OCI-LY3 (cell line): ENCODE measurements around the gene CHPT1.
"Not testable (repeated sequence)": the region's sequence is repeated elsewhere in the genome, so short reads cannot be mapped to it uniquely, and the experiment has no call there.

Source experiments
- H2AFZ ChIP-seq: fragments of 200-600, 300-600 bp; shearing (Covaris generic); 2 replicates; pipeline ENCODE4 v1.6.0; 2014; ENCODE audit warnings: antibody characterized with exemption, low read depth, low read length
- H3K27ac ChIP-seq: fragments of 200-600, 300-600 bp; sonication (generic); 2 replicates; pipeline ENCODE4 v1.5.1; 2014; ENCODE audit warnings: mild to moderate bottlenecking, low read length, moderate library complexity, mixed read lengths
- H3K27me3 ChIP-seq: fragments of 200-600, 300-600 bp; sonication (generic); 2 replicates; pipeline ENCODE4 v1.6.1; 2014; ENCODE audit warnings: low read depth, low read length, mixed read lengths
- H3K36me3 ChIP-seq: fragments of 200-600, 300-600 bp; sonication (generic); replicated peaks from 2 replicates; pipeline ENCODE3; 2014; ENCODE audit warnings: low read depth, low read length, mixed read lengths
- H3K4me1 ChIP-seq: fragments of 300-600, 200-600 bp; sonication (generic); 2 replicates; pipeline ENCODE4 v1.6.1; 2014; ENCODE audit warnings: low read length, mixed read lengths
- H3K4me2 ChIP-seq: fragments of 200-600, 300-600 bp; sonication (generic); 2 replicates; pipeline ENCODE4 v1.6.1; 2014; ENCODE audit warnings: low read length, mixed read lengths
- H3K4me3 ChIP-seq: fragments of 300-600, 200-600 bp; sonication (generic); 2 replicates; pipeline ENCODE4 v1.5.1; 2014; ENCODE audit warnings: antibody characterized with exemption, mild to moderate bottlenecking, low read length, moderate library complexity
- H3K79me2 ChIP-seq: fragments of 300-600, 200-600 bp; shearing (Covaris generic); 2 replicates; pipeline ENCODE4 v1.6.1; 2014; ENCODE audit warnings: mild to moderate bottlenecking, low read length, mixed read lengths
- H3K9ac ChIP-seq: fragments of 300-600, 200-600 bp; shearing (Covaris generic); 2 replicates; pipeline ENCODE4 v1.6.0; 2014; ENCODE audit warnings: mild to moderate bottlenecking, low read length, moderate library complexity
- H3K9me3 ChIP-seq: fragments of 200-600, 300-600 bp; shearing (Covaris generic); 2 replicates; pipeline ENCODE4 v1.6.1; 2014; ENCODE audit warnings: low read length, mixed read lengths; ENCODE audit not compliant: insufficient read depth
- H4K20me1 ChIP-seq: fragments of 200-600, 300-600 bp; sonication (generic); 2 replicates; pipeline ENCODE4 v1.6.1; 2016; ENCODE audit warnings: low read length, mixed read lengths; ENCODE audit not compliant: insufficient read depth
- EZH2phosphoT487 ChIP-seq: fragments of 200-600 bp; shearing (Covaris generic); IDR thresholded peaks from 2 replicates; pipeline ENCODE4 v1.6.1; 2018; ENCODE audit warnings: antibody characterized with exemption, mixed run types, low read depth
- TF ChIP-seq, protein P1 (sequence below): fragments of 200-600, 300-600 bp; sonication (generic); IDR thresholded peaks from 2 replicates; pipeline ENCODE4 v1.5.1; 2014; ENCODE audit warnings: antibody characterized with exemption, low read length, low read depth

The CHPT1 gene

GRCh38 chr12:101653030-101653429, 44.4 kb upstream of the CHPT1 start:
- H3K4me2 ChIP-seq: no peak overlapping the region
- no peak overlapping the region for H3K4me3 ChIP-seq
- H3K79me2 ChIP-seq: no peaks in the 10 kb centered on the region
- no peak overlapping the region for H3K9ac ChIP-seq
- H3K36me3 ChIP-seq: no peaks in the 10 kb centered on the region
- H3K9me3 ChIP-seq: no peaks in the 10 kb centered on the region
- no peaks in the 10 kb centered on the region for H4K20me1 ChIP-seq
- peaks cover 37% of the 10 kb centered on the region for H3K27me3 ChIP-seq
- TF ChIP-seq EZH2phosphoT487: no peak
- TF ChIP-seq, protein P1, sequence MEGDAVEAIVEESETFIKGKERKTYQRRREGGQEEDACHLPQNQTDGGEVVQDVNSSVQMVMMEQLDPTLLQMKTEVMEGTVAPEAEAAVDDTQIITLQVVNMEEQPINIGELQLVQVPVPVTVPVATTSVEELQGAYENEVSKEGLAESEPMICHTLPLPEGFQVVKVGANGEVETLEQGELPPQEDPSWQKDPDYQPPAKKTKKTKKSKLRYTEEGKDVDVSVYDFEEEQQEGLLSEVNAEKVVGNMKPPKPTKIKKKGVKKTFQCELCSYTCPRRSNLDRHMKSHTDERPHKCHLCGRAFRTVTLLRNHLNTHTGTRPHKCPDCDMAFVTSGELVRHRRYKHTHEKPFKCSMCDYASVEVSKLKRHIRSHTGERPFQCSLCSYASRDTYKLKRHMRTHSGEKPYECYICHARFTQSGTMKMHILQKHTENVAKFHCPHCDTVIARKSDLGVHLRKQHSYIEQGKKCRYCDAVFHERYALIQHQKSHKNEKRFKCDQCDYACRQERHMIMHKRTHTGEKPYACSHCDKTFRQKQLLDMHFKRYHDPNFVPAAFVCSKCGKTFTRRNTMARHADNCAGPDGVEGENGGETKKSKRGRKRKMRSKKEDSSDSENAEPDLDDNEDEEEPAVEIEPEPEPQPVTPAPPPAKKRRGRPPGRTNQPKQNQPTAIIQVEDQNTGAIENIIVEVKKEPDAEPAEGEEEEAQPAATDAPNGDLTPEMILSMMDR: no peak
- no peak overlapping the region for H2AFZ ChIP-seq
- peaks cover 18% of the 10 kb centered on the region for H3K4me1 ChIP-seq
- no peak overlapping the region for H3K27ac ChIP-seq

DNA sequence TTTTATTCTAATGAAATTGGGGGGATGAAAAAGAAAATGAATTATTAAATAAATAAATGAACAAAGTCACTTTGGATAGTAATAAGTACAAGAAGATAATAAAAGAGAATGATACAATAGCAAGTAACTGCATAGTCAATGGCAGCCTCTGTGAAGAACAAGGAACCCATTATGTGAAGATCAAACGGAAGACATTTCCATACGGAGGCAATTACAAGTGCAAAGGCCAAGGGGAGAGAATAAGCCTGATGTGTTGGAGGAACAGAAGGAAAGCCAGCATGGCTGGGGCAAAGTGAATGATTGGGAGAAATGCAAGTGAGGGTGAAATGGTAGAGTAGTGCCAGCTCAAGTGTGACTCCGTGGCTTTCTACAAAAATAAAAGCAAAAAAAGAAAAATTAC, 43.9 kb upstream of the CHPT1 start:
- TF ChIP-seq EZH2phosphoT487: no peak
- TF ChIP-seq, protein P1: no peak
- H3K36me3 ChIP-seq: no peaks in the 10 kb centered on the region
- H2AFZ ChIP-seq: no peak overlapping the region
- no peak overlapping the region for H3K4me2 ChIP-seq
- H4K20me1 ChIP-seq: no peaks in the 10 kb centered on the region
- no peak overlapping the region for H3K4me3 ChIP-seq
- peaks cover 14% of the 10 kb centered on the region for H3K4me1 ChIP-seq
- no peaks in the 10 kb centered on the region for H3K9me3 ChIP-seq
- no peaks in the 10 kb centered on the region for H3K79me2 ChIP-seq
- H3K9ac ChIP-seq: no peak overlapping the region
- H3K27ac ChIP-seq: no peak overlapping the region
- peaks cover 41% of the 10 kb centered on the region for H3K27me3 ChIP-seq

- H3K4me1 ChIP-seq: peaks cover 11% of the 10 kb centered on the region
Measured at GRCh38 chr12:101654442-101654841, 43.0 kb upstream of the CHPT1 start.

DNA sequence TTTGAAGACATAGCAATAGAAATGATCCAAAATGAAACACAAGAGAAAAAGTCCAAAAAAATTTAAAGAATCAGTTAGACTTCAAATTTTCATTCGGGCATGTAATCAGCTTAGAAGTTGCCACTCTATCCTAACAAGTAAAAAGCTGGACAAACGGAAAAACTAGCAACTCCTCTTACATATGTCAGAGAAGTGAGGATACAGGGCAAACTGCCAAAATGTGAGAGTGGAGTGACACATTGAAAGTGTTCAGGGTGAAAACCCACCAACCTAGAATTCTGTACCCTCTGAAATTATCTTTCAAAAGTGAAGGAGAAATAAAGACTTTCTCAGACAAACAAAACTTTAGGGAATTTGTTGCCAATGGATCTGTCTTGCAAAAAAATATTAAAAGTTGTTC, 42.0 kb upstream of the CHPT1 start:
- Histone ChIP-seq H2AFZ (no peak overlapping the region), H3K4me3 (no peak overlapping the region), H3K36me3 (peaks cover 7% of the 10 kb centered on the region), H3K4me2 (no peak overlapping the region), H3K4me1 (peaks cover 6% of the 10 kb centered on the region), H3K9ac (no peak overlapping the region), H3K9me3 (peaks cover 12% of the 10 kb centered on the region), H3K27me3 (peaks cover 43% of the 10 kb centered on the region), H3K27ac (no peak overlapping the region), H4K20me1 (no peaks in the 10 kb centered on the region), H3K79me2 (no peaks in the 10 kb centered on the region)
- TF ChIP-seq, protein P1: no peak
- no peak for TF ChIP-seq EZH2phosphoT487

More at GRCh38 chr12:101654442-101654841, 43.0 kb upstream of the CHPT1 start:
- H3K79me2 ChIP-seq: no peaks in the 10 kb centered on the region
- H2AFZ ChIP-seq: no peak overlapping the region
- H3K27me3 ChIP-seq: peaks cover 42% of the 10 kb centered on the region
- H3K4me2 ChIP-seq: no peak overlapping the region
- H3K36me3 ChIP-seq: no peaks in the 10 kb centered on the region
- H3K9me3 ChIP-seq: 0 out of 2 replicates have a peak, but pooled peaks cover 3% of the 10 kb centered on the region
- H3K4me3 ChIP-seq: no peak overlapping the region
- H4K20me1 ChIP-seq: no peaks in the 10 kb centered on the region
- no peak overlapping the region for H3K9ac ChIP-seq
- H3K27ac ChIP-seq: no peak overlapping the region
- TF ChIP-seq, protein P1: no peak
- TF ChIP-seq EZH2phosphoT487: no peak

DNA sequence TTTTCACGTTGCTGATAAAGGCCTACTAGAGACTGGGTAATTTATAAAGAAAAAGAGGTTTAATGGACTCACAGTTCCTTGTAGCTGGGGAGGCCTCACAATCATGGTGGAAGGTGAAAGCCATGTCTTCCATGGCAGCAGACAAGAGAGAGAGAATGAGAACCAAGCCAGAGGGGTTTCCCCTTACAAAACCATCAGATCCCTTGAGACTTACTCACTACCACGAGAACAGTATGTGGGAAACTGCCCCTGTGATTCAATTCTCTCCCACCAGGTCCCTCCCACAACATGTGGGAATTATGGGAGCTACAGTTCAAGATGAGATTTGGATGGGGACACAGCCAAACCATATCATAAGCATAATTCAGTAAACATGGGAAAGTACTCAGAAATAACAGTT, 36.8 kb upstream of the CHPT1 start:
- H3K4me3 ChIP-seq, H3K36me3 ChIP-seq, H3K4me2 ChIP-seq, H3K9ac ChIP-seq, H3K79me2 ChIP-seq, H3K27ac ChIP-seq, H4K20me1 ChIP-seq, H2AFZ ChIP-seq: not testable (repeated sequence)
- Histone ChIP-seq H3K4me1 (peaks cover 13% of the 10 kb centered on the region), H3K27me3 (peaks cover 39% of the 10 kb centered on the region), H3K9me3 (peaks cover 12% of the 10 kb centered on the region)
